GM18520 (cell line): ENCODE results near the gene NEMP2.

Experiments
- ATAC-seq: cut with Tn5 transposase; IDR thresholded peaks from one replicate; pipeline ENCODE4 v1.9.1; 2021; ENCODE audit not compliant: unreplicated experiment

NEMP2 gene

DNA sequence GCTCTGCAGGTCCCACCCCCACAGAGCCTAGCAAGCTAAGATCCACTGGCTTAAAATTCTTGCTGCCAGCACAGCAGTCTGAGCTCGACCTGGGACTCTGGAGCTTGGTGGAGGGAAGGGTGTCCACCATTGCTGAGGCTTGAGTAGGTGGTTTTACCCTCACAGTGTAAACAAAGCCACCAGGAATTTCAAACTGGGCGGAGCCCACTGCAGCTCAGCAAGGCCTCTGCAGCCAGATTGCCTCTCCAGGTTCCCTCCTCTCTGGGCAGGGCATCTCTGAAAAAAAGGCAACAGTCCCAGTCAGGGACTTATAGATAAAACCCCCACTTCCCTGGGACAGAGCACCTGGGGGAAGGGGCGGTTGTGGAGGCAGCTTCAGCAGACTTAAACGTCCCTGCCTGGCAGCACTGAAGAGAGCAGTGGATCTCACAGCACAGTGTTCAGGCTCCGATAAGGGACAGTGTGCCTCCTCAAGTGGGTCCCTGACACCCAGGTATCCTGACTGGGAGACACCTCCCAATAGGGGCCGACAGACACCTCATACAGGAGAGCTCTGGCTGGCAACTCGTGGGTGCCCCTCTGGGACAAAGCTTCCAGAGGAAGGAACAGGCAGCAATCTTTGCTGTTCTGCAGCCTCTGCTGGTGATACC lies 20.0 kb upstream of the NEMP2 start:
- ATAC-seq, result no peak

DNA sequence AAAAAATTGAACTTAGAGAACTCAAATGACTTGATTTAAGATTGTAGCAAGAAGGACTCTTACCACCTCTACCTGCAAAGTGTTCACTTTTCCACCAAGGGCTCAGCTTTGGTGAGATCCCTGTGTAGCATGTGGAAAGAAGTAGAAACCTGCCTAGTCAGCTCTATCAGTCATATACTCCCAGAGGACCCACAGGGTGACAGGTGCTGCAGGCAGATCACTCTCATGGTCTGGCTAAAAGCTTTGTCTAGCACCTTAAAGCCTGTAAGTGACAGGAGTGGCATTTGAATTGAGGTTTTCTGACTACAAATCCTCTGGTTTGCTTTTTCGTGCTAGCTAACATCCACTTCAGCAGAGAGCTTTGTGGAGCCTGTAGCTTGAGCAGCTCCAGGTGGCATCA lies 18.7 kb upstream of the NEMP2 start:
- ATAC-seq, result no peak

GRCh38 chr2:190551928-190552327 lies 17.4 kb upstream of the NEMP2 start:
- no peak for ATAC-seq

DNA sequence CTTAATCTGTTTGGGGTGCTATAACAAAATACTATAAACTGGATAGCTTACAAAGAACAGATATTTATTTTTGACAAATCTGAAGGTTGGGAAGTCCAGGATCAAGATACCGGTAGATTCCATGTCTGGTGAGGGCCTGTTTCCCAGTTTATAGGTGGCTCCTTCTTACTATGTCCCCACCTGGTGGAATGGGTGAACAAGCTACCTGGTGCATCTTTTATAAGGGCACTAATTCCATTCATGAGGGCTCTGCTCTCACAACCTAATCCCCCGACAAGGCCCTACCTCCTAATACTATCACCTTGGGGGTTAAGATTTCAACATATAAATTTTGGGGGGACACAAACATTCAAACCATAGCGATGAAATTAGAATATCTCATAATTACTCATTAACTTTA lies 15.6 kb upstream of the NEMP2 start:
- ATAC-seq, result no peak

DNA sequence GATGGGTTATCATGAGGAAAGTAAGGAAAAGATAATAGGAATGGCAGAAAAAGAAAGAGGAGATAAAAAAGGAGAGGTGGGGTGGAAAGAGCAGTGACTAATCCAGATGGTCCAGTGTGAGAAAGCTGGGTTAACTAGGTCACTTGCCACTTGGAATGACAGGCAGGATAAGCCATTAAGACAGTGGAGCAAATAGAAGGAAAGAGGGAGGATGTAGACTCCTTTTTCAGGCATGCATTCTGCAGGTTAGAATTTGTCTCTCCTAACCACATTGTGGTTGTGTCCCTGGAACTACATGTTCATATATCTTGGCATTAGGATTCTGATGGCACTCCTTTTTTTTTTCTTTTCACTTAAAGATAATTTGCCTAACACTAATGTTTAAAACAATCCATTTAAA lies 13.4 kb upstream of the NEMP2 start:
- no peak for ATAC-seq

GRCh38 chr2:190546734-190547133 lies 12.2 kb upstream of the NEMP2 start:
- no peak for ATAC-seq

GRCh38 chr2:190545555-190546385 lies 11.2 kb upstream of the NEMP2 start:
- no peak for ATAC-seq

- ATAC-seq, result no peak
Observed at GRCh38 chr2:190545093-190545492, 10.6 kb upstream of the NEMP2 start.

- no peak for ATAC-seq
Observed at GRCh38 chr2:190540048-190540447, 5.5 kb upstream of the NEMP2 start.

DNA sequence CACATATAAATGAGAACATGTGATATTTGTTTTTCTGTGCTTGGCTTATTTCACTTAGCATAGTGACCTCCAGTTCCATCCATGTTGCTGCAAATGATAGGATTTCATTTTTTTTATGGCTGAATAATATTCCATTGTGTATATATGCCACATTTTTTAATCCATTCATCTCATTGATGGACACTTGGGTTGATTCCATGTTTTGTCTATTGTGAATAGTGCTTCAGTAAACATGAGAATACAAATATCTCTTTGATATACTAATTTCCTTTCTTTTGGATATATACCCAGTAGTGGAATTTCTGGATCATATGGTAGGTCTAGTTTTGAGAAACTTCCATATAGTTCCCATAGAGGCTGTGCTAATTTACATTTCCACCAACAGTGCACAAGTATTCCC lies 3.7 kb upstream of the NEMP2 start:
- ATAC-seq, result no peak

DNA sequence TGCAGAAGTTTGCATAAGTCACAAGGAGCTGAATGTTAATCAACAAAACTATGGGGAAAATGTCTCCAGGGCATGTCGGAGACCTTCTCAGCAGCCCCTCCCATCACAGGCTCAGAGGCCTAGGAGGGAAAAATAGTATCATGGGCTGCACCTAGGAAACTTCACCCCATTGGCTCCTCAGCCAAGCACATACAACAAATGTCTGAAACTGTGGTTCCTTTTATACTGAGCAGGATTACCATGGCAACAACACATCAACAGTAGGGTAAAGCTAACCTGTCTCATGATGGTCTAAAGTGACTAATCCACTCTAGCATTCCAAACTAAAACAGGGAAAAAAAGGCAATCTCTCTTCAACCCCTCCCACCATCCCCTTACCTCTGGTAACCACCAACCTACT lies 3.2 kb upstream of the NEMP2 start:
- no peak for ATAC-seq

DNA sequence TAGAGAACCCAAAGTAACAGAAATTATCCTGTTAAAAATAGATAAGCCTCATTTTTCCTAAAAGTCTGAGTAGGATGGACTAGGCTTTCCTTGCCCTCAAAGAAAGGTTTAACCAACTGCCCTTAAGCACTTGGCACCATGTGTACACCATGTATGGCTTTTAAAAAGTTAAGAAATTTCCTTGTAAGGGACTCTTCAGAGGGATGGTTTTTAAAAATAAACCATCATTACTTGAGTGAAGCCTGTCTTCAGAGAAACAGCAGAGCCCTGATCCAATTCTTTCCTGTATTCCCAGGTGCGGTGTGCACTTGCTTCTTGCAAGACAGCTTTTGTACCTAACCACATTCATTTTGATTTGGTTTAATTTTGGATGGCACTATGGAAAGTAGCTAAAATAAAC lies 1.1 kb upstream of the NEMP2 start:
- no peak for ATAC-seq

DNA sequence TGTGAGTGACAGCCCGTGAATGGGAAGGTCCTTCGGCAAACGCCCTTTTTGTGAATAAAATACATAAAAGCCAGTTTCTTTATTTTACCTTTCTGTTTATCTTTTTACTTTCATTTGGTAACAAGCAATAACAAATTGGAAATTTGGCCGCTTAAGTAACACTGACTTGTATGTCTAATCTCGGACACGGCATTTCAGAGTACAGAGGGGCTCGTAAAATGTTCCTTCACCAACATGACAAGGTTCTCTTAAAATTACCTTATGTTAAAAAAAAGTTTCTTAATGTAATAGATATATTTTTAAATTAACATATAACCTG lies 558 bp upstream of the NEMP2 start:
- no peak for ATAC-seq

DNA sequence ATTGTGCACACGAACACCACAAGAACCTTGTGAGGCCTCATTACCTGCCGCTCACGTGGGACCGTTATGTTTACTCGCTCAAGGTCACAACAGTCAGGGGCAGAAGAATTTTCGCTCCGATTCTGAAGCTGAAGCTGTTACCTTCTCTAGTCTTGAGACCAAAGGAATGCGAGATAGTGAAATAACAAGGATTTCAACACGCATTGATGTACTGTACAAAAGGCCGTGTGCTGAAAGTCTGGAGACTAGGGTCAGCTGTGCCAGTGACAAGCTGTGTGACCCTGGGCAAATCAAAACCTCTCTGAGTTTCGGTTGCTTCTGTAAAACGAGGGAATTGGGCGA lies 583 bp downstream of the NEMP2 start:
- ATAC-seq, result peak; percentile 15

DNA sequence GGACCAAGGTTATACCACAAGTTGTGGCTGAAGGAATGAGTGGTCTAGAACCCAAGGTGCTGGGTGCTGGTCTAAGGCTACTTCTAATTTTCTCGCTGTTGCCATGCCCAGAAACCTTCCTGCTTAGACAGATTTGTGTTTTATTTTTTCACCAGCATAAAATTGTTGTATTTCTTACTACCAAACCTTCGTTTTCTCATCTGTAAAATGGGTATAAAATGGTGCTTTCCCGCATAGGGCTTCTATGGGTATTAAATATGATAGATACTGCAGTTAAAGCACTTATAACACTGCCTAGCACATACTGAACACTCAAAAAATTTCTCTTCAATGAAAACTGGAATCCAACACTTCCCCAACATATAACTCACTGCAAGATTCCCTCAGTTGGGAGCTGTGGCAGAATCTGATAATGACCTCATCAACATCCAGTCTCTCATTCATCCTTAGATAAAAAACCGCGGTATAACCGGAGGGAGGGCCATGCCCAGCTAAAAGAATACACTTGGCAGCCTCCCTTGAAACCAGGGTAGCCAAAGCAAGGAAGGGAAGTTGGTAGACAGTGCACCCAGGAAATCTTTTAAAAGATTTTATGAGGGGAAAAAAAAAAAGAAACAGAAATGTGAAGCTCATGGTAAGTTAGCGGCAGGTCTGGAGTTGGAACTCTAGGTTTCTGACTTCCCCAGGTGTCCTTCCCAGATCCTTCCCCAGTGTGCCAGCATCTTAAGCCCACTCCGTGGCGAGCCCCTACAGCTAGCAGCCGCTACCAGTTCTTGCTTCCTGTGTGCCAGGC lies 1.2 kb downstream of the NEMP2 start:
- ATAC-seq, result no peak

DNA sequence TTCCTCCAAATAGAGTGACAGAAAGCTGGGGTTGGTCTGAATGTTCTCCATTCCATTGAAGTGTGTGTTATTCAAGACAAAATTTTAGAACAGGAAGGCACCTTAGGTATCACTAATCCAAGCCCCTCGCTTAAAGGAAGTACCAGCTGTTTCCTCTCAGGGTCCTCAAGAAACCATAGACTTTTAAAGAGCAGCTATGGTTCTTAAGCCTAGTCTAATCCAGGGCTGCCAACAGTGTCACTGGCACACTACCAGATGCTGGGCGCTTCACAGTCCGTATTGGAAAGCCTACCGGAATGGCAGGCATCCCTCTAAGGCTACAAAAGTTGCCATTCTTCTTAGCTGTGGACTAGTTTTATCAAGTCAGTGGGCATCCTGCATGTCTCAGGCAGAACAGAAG lies 1.9 kb downstream of the NEMP2 start:
- ATAC-seq, result no peak

DNA sequence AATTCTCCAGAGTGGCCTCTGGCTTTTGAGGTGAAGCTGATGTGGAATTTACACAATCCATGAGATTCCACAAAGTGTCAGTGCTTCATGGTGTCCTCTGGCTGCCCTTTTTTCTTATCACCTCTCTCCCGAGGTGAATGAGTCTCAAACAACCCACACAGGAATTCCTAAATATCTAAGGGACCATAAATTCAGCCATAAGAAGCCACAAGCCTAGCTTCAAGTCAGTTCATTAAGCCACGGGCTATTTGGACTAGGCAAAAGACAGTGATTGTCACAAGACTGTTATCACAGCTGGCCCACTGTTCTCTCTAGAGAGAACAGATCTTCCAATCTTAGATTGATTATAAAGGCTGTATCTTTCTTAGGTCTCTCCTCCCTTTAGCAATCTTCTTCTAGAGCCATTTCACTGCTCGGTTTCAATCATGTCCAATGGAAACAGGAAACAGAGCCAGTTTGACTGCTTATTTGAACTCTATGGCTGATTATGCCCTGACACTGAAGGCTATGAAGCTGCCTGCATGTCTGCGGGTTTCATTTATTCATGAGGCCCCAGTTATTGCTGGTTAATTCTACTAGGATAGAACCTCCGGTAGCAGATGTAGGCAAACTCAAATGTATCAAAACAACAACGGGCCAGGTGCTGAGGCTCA lies 4.1 kb downstream of the NEMP2 start:
- ATAC-seq, result no peak

- no peak for ATAC-seq
Observed at GRCh38 chr2:190529486-190530247, 4.9 kb downstream of the NEMP2 start.

DNA sequence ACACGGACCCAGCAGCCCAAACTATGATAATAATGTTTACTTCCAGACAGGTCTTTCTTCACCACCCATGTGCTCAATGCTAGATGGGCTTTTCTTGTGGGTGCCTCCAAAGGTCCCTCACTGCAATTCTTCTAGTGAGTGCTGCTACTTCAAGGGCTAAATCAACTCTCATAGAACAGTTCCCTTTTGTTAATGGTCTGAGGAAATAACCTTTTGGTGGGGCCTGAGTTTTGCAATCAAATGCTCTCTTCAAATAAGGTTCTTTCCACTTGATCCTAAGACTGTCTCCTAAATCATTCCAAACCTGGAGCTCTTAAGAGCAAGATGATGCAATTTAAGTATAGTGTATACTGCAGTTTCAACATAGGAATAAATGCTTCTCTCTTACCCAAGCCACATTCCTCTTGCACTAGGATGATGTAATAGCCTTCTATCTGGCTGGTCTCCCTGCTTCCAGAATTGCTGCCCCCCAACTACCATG lies 6.0 kb downstream of the NEMP2 start:
- no peak for ATAC-seq

DNA sequence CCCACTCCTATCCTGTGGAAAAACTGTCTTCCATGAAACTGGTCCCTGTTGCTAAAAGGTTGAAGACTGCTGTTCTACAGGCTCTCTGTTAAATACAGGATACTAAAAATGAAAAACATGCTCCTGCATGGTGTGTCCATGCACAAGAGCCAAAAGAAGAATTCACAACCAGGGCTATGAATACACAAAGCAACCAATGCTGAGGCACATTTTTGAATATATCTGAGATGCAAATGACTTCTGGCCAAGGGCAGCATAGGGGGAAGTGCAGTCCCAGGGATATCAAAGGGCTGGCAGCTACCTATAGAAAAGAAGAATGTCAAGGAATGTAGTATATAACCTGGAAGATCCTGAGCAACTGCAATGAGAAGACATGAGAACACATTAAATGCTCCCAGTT lies 6.6 kb downstream of the NEMP2 start:
- ATAC-seq, result no peak

GRCh38 chr2:190527214-190527613 lies 7.3 kb downstream of the NEMP2 start:
- no peak for ATAC-seq
